CD14-positive monocyte (primary cell): Measurements from ENCODE around the gene LINC01488. TPM values are rescaled to one million over a fixed set of nuclear protein-coding genes. Genes with fewer than 3 reads are reported as not detected.

Experiments used
- DNase-seq, 3 donors: peaks; one replicate each; pipeline ENCODE4 v3.0.0-alpha.2; 2011 to 2022
- H2AFZ ChIP-seq: 2 replicates; pipeline ENCODE4 v1.6.0; 2012; ENCODE audit warnings: mild to moderate bottlenecking, low read depth, low read length, inconsistent platforms; ENCODE audit not compliant: insufficient read depth, poor library complexity, severe bottlenecking
- H3K27ac ChIP-seq, 2 donors: 1 replicate in 1 of 2; 2 replicates in 1 of 2; pipeline ENCODE4 v1.5.1; 2012 to 2013; ENCODE audit warnings: low read length in 2 of 2, control low read depth in 1 of 2, inconsistent platforms in 1 of 2, low read depth in 1 of 2, mild to moderate bottlenecking in 1 of 2
- H3K27me3 ChIP-seq, 2 donors: one replicate each; pipeline versions ENCODE4 v1.6.0 to v1.6.1; 2011 to 2013; ENCODE audit warnings: low read length in 2 of 2; ENCODE audit not compliant: control insufficient read depth in 2 of 2, insufficient read depth in 2 of 2
- H3K36me3 ChIP-seq, 2 donors: replicated peaks in 1 of 2; 1 replicate in 1 of 2; 2 replicates in 1 of 2; pipeline versions ENCODE4 v1.5.1 to v1.6.1; 2012 to 2013; ENCODE audit warnings: low read length in 2 of 2, control low read depth in 1 of 2, inconsistent platforms in 1 of 2, mild to moderate bottlenecking in 1 of 2; ENCODE audit not compliant: insufficient read depth in 2 of 2, control insufficient read depth in 1 of 2
- H3K4me1 ChIP-seq, 2 donors: 1 replicate in 1 of 2; 2 replicates in 1 of 2; pipeline versions ENCODE4 v1.5.1 to v1.6.1; 2012 to 2013; ENCODE audit warnings: low read length in 2 of 2, control low read depth in 1 of 2, inconsistent platforms in 1 of 2, mild to moderate bottlenecking in 1 of 2, moderate library complexity in 1 of 2; ENCODE audit not compliant: insufficient read depth in 2 of 2, control insufficient read depth in 1 of 2
- H3K4me2 ChIP-seq: replicated peaks from 2 replicates; pipeline ENCODE3; 2012; ENCODE audit warnings: low read length, moderate library complexity, mild to moderate bottlenecking; ENCODE audit not compliant: poor library complexity, severe bottlenecking; ENCODE audit errors: extremely low read depth
- H3K4me3 ChIP-seq, 3 experiments: fragments of 200-600 bp in 1 of 3; sonication (generic) in 1 of 3; replicated peaks in 1 of 3; 1 replicate in 2 of 3; 2 replicates in 1 of 3; pipeline ENCODE4 v1.5.1; 2011 to 2013; ENCODE audit warnings: low read length in 3 of 3, mild to moderate bottlenecking in 3 of 3, control low read depth in 2 of 3, low read depth in 2 of 3, inconsistent platforms in 1 of 3, moderate library complexity in 1 of 3
- H3K79me2 ChIP-seq: 2 replicates; pipeline ENCODE4 v1.6.0; 2012; ENCODE audit warnings: mild to moderate bottlenecking, control low read depth, inconsistent platforms, low read length, moderate library complexity; ENCODE audit not compliant: insufficient read depth
- H3K9ac ChIP-seq: 2 replicates; pipeline ENCODE4 v1.6.0; 2017; ENCODE audit warnings: low read length, mild to moderate bottlenecking; ENCODE audit not compliant: insufficient read depth, poor library complexity, severe bottlenecking
- H3K9me3 ChIP-seq, 2 donors: replicated peaks in 1 of 2; 1 replicate in 1 of 2; 2 replicates in 1 of 2; pipeline versions ENCODE4 v1.5.1 to v1.6.1; 2012 to 2013; ENCODE audit warnings: low read length in 2 of 2, control low read depth in 1 of 2; ENCODE audit not compliant: control insufficient read depth in 1 of 2, insufficient read depth in 1 of 2
- H4K20me1 ChIP-seq: 2 replicates; pipeline ENCODE4 v1.6.0; 2012; ENCODE audit warnings: mild to moderate bottlenecking, low read length, control low read depth, moderate library complexity; ENCODE audit not compliant: insufficient read depth
- H3K27ac Mint-ChIP-seq, 7 donors: one replicate each; pipeline ENCODE4 v1.8.0; 2020; ENCODE audit warnings: mild to moderate bottlenecking in 7 of 7, mixed read lengths in 7 of 7, moderate library complexity in 6 of 7, inconsistent platforms in 2 of 7
- H3K27me3 Mint-ChIP-seq, 3 donors: one replicate each; pipeline ENCODE4 v1.8.0; 2021 to 2022; ENCODE audit warnings: low read depth in 3 of 3, mild to moderate bottlenecking in 3 of 3, mixed read lengths in 3 of 3, moderate library complexity in 3 of 3, inconsistent platforms in 1 of 3
- H3K36me3 Mint-ChIP-seq, 2 donors: one replicate each; pipeline ENCODE4 v1.8.0; 2020; ENCODE audit warnings: mixed read lengths in 2 of 2, inconsistent platforms in 1 of 2, mild to moderate bottlenecking in 1 of 2
- H3K4me1 Mint-ChIP-seq: one replicate; pipeline ENCODE4 v1.8.0; 2020; ENCODE audit warnings: mild to moderate bottlenecking, mixed read lengths
- H3K4me3 Mint-ChIP-seq, 2 donors: one replicate each; pipeline ENCODE4 v1.8.0; 2020; ENCODE audit warnings: mild to moderate bottlenecking in 2 of 2, mixed read lengths in 2 of 2, moderate library complexity in 1 of 2
- H3K9me3 Mint-ChIP-seq, 7 donors: one replicate each; pipeline ENCODE4 v1.8.0; 2020 to 2022; ENCODE audit warnings: mixed read lengths in 7 of 7, mild to moderate bottlenecking in 6 of 7, moderate library complexity in 6 of 7, inconsistent platforms in 2 of 7
- WGBS: methylation state at CpG from one replicate; pipeline ENCODE4 v1.1.5; 2013; ENCODE audit warnings: missing lambda C conversion rate; ENCODE audit not compliant: insufficient coverage; 5-methylcytosine and 5-hydroxymethylcytosine counted together
- intact Hi-C, 2 donors: fragments of 100-400 bp; cut with micrococcal nuclease; formaldehyde crosslinking; loops; one replicate each; pipeline versions ENCODE4 v1.15.0 to v1.15.1; 2023
- polyA plus RNA-seq, 3 donors: library from polyadenylated mRNA; depleted of rRNA in 1 of 3; unstranded in 2 of 3; stranded (reverse) in 1 of 3; fragments of 300-500 nt in 2 of 3; fragments of >200 nt in 1 of 3; fragmentation: Illumina TruSeq in 2 of 3; gene quantifications; 1 replicate in 2 of 3; 2 replicates in 1 of 3; pipeline ENCODE4 v1.2.3, GENCODE V29; 2012 to 2021
- TF ChIP-seq, protein P1 (sequence below): fragments of 200-600 bp; IDR thresholded peaks from one replicate; pipeline ENCODE4 v1.8.0; 2022; ENCODE audit warnings: antibody characterized with exemption, mild to moderate bottlenecking

LINC01488 gene
- polyA plus RNA-seq, 3 donors, result not detected

DNA sequence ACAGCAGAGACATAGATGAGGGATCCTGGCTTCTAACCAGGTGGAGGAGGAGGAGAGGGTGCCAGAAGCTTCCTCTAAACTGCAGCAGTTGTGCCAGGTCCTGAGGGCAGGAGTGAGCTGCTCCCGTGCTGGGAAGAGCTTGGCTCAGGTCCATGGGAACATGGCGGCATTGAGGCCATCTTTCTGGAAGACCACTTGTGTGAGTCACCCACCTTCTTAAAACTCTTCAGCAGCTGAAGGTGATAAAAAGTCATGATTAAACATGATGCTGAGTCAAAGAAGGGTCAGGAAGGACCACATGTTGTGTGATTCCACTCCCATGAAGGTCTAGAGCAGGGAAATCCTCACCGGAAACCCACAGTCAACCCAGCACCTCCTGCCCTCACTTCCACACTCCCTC is 35.1 kb downstream of the LINC01488 start:
- no peak for DNase-seq
- TF ChIP-seq, protein P1, sequence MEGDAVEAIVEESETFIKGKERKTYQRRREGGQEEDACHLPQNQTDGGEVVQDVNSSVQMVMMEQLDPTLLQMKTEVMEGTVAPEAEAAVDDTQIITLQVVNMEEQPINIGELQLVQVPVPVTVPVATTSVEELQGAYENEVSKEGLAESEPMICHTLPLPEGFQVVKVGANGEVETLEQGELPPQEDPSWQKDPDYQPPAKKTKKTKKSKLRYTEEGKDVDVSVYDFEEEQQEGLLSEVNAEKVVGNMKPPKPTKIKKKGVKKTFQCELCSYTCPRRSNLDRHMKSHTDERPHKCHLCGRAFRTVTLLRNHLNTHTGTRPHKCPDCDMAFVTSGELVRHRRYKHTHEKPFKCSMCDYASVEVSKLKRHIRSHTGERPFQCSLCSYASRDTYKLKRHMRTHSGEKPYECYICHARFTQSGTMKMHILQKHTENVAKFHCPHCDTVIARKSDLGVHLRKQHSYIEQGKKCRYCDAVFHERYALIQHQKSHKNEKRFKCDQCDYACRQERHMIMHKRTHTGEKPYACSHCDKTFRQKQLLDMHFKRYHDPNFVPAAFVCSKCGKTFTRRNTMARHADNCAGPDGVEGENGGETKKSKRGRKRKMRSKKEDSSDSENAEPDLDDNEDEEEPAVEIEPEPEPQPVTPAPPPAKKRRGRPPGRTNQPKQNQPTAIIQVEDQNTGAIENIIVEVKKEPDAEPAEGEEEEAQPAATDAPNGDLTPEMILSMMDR, result no peak
- peaks cover 2 to 4% (median 3%) of the 10 kb centered on the region in 3 donors for H3K27me3 Mint-ChIP-seq
- H3K36me3 ChIP-seq, result no peaks in the 10 kb centered on the region
- intact Hi-C loops, result no loop called here
- 100% methylated on average over 1 of the region's 3 CpGs for WGBS
- no peak overlapping the region for H3K27ac ChIP-seq
- peaks cover 10% of the 10 kb centered on the region for H3K4me1 Mint-ChIP-seq
- peaks cover 0 to 5% of the 10 kb centered on the region in 2 donors for H3K4me1 ChIP-seq
- no peaks in the 10 kb centered on the region for H4K20me1 ChIP-seq
- H3K4me2 ChIP-seq, result no peak overlapping the region
- no peak overlapping the region for H3K4me3 ChIP-seq
- H3K9me3 ChIP-seq, result peaks cover 30 to 34% of the 10 kb centered on the region in 2 donors
- H3K27me3 ChIP-seq, result no peaks in the 10 kb centered on the region
- no peaks in the 10 kb centered on the region for H3K79me2 ChIP-seq
- no peak overlapping the region for H3K4me3 Mint-ChIP-seq
- H3K27ac Mint-ChIP-seq, result peak overlapping the region in 1 of 7 donors; percentile 64
- H2AFZ ChIP-seq, result no peak overlapping the region
- H3K9me3 Mint-ChIP-seq, result peaks cover 30 to 38% (median 36%) of the 10 kb centered on the region in 7 donors
- H3K36me3 Mint-ChIP-seq, result peaks cover 0 to 3% of the 10 kb centered on the region in 2 donors
- H3K9ac ChIP-seq, result no peak overlapping the region

DNA sequence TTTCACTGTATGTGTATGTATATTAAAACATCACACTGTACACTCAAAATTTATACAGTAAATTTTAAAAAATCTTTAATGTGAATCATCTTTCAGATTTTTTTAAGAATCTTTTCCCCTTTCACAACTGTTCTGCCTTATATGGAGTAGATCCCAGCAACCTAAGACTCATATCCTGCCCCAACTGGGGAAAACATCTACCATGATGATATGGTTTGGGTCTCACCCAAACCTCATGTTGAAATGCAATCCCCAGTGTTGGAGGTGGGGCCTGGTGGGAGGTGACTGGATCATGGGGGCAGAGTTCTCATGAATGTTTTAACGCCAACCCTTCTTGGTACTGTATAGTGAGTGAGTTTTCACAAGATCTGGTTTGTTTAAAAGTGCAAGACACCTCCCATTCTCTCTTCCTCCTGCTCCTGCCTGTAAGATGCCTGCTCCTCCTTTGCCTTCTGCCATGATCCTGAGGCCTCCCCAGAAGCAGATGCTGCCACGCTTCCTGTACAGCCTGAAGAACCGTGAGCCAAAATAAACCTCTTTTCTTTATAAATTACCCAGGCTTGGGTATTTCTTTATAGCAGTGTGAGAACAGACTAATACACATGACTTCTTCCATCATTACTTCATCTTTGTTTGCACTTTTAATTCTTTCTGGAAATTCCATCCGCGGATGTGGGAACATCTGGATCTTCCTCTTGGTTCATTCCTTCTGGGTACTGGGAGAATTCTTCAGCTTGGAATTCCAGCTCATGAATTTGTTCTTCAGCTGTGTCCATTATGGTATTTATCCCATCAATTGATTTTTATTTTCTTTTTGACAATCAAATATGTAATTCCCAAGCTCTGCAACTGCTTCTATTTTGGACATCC is 36.9 kb downstream of the LINC01488 start:
- H3K27me3 ChIP-seq, result no peaks in the 10 kb centered on the region
- peaks cover 0 to 3% of the 10 kb centered on the region in 2 donors for H3K36me3 Mint-ChIP-seq
- H3K4me3 ChIP-seq, result no peak overlapping the region
- H3K27me3 Mint-ChIP-seq, result peaks cover 1 to 2% (median 1%) of the 10 kb centered on the region in 3 donors
- no peak overlapping the region for H3K4me3 Mint-ChIP-seq
- H2AFZ ChIP-seq, result no peak overlapping the region
- no peaks in the 10 kb centered on the region for H3K36me3 ChIP-seq
- no peak overlapping the region for H3K4me2 ChIP-seq
- peaks cover 10% of the 10 kb centered on the region for H3K4me1 Mint-ChIP-seq
- DNase-seq, result no peak
- TF ChIP-seq, protein P1, result no peak
- intact Hi-C loops, result no loop called here
- no peak overlapping the region for H3K9ac ChIP-seq
- no peaks in the 10 kb centered on the region for H3K79me2 ChIP-seq
- peaks cover 0 to 5% of the 10 kb centered on the region in 2 donors for H3K4me1 ChIP-seq
- H3K9me3 ChIP-seq, result peaks cover 30 to 34% of the 10 kb centered on the region in 2 donors
- no peaks in the 10 kb centered on the region for H4K20me1 ChIP-seq
- no CpG with 5 or more reads among the region's 5 CpGs for WGBS
- peaks cover 30 to 38% (median 36%) of the 10 kb centered on the region in 7 donors for H3K9me3 Mint-ChIP-seq
- H3K27ac Mint-ChIP-seq, result no peak overlapping the region
- H3K27ac ChIP-seq, result no peak overlapping the region
